Measurements from ENCODE around the gene FHIT.

DNA sequence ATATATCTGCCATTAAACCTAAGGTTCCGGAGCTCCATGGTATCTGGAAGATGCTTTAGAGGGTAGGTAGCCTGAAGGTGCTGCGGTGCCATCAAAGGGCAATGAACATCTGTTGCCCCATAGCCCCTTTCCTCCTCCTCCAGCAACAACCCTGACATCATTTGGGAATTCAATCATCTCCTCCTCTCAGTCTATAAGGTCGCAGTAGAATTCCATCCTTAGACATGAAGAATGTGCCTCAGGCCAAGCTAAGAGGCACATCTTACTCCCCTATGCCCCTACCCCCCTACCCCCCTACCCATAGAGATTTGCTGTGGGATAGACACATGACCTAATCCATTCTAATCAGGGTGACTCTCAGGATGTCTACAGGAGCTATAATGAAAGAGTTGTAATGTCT, 1101.8 kb downstream of the FHIT start:
- no peak for TF ChIP-seq CTCF (IDR thresholded peaks at IDR 0.05)
- TF ChIP-seq POLR2A (IDR thresholded peaks at IDR 0.05), result no peak

Measured in transverse colon (tissue), 3 donors.